HG03025 (cell line): Measurements from ENCODE around the gene PTPRM.

Experiments
- ATAC-seq: cut with Tn5 transposase; IDR thresholded peaks from one replicate; pipeline ENCODE4 v1.9.1; 2021; ENCODE audit warnings: mild to moderate bottlenecking, moderate library complexity; ENCODE audit not compliant: unreplicated experiment, low FRiP score

The PTPRM gene

DNA sequence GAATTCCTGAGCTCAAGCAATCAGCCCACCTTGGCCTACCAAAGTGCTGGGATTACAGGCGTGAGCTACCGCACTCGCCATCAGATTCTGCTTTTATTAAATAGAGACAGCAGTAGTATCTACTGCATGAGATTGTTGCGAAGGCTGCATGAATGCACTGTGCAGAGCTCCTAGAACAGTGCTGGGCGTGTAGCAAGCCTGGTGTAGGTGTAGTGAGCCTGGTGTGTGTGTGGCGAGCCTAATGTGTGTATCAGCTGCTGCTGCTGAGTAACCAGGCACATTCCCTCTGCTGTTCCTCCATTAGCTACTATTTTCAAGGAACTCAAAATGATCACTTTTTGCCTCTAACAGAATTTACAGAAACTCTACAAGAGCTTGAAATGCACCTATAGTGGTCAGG is 57.6 kb downstream of the PTPRM start:
- no peak for ATAC-seq

- no peak for ATAC-seq
These were observed 59.2 kb downstream of the PTPRM start for GRCh38 chr18:7626175-7626921.

- no peak for ATAC-seq
These were observed 59.9 kb downstream of the PTPRM start for GRCh38 chr18:7626922-7627440.

GRCh38 chr18:7629416-7629815 is 62.3 kb downstream of the PTPRM start:
- no peak for ATAC-seq

DNA sequence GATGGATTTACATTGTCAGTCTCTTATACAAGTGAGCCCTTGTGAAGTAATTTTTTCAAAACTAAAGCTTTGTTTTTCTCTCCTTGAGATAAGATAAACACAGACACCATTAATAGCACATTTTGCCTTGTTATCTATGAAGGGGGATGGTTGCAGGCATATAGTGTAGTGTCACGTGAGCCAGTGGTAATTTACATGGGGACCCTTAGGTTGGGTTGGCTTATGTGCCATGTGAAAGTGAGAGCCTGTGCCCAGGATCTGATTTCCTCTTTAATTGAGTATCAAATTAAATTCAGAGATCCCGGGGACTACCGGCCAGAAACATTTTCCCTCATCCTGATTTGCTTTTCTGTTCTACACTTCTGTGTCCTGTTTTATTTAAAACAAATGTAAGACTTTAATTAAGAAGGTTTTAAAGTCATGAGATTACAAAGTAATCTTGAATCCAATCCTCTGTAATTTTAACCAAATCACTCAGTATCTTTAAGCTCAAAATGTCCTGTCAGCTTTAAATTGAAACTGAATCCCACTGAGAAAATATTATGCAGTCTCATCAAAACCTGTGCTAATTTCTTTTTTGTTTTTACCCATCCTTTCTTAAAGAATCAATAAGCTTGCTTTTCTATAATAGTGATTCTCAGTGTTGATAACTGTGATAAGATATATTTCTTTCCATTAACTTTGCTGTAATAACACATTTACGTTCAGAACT is 63.8 kb downstream of the PTPRM start:
- ATAC-seq = no peak

DNA sequence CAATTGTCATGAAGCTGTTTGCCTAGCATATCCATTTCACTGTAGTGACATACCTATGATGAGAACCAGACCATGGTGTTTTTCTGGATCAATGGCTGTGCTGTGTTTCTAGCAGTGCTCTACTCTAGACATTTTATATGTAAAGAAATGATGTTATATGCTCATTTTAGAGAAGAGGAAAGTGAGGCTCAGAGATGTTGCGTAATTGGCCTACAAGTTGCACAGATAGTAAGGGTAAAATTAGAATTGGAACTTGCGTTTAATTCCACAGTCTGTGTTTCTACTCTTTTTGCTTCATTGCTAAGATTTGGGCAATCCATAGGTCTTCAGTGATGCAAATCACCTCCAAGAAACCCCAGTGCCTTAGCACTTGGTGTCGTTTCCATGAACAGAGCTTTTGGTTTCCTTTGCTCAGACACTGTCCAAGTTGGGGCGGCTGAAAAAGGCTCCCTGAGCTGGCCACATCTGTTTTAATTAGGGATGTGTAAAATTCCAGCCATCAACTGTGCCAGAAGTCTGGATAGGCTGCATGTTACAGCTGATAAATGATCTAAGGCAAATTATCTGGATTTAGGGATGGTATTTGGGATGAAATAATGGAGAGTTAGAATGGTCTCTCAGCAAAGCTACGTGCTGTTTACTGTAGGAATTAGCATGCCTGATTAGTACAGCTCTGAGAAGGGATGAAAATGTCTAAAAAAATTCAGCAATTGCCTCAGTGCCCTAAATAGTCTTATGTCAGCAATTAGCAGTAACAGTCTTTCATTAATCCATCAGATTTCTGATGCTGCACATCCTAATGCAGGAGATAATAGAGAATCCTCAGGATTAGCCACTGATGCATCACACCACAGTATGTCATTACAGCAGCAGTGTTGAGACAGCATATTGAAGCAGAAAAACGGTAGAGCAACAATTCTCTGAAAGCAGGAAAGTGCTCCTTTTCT is 65.3 kb downstream of the PTPRM start:
- no peak for ATAC-seq

DNA sequence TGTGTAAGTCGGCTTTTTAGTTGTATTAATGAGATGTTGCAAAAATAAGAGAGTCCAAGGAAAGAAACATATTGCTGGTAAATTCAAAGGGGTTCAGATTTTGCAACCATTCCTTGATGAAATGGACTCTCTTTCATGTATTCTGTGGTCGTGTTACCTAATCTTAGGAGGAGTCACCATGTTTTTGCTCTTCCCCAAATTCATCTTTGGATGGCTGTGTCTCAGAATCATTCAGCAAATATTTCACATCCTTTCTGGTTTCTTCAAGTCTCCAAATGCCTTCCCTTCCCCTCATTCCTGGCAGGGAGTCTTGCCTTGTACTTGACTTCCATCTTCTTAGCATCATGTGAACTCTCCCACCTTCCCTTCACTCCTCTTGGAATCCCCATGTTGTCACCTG is 66.1 kb downstream of the PTPRM start:
- ATAC-seq = no peak

- no peak for ATAC-seq
These were observed 68.8 kb downstream of the PTPRM start for GRCh38 chr18:7635948-7636347.

GRCh38 chr18:7637269-7637668 is 70.2 kb downstream of the PTPRM start:
- no peak for ATAC-seq

- no peak for ATAC-seq
These were observed 71.2 kb downstream of the PTPRM start for GRCh38 chr18:7638321-7638720.

DNA sequence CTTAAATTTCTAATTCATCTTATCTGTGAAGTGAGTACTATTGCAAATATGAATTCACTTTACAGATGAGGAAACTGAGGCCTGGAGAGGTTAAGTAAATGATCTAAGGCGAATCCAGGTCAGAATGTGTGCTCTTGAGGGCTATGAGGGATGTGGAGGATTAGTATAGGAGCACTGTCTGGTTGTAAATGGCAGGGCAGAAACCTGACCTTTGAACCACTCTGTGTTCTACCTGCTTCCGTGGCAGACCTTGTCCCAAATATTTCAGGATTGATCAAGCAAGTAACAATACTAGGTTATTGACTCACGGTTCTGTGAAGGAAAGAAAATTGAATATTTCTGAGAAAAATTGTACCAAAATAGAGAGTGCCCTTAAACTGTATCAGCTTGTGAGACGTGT is 74.7 kb downstream of the PTPRM start:
- ATAC-seq = no peak

DNA sequence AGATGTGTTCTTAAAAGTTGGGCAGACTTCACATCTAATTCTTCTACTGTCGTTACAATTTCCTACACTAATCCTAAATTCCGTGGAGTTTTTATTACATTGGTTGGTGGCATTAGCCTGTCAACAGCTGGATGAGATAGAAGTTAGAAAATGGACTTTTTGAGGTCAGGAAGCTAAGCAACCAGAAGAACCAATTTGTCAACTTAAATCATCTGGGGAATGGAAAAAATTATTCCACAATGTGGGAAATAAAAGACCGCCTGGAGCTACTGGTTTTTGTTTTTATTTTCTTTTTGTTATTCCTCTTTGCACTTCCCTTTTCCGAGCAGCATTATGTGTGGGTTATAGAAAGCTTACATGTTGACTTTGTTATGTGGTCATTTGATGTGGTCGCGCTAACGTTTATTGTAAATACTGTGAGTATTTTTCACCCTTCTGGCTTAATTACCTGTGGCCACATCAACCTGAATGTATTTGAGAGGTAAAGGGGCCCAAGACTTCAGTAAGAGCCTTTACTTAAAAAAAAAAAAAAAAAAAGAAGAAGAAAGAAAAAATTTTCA is 75.3 kb downstream of the PTPRM start:
- no peak for ATAC-seq

DNA sequence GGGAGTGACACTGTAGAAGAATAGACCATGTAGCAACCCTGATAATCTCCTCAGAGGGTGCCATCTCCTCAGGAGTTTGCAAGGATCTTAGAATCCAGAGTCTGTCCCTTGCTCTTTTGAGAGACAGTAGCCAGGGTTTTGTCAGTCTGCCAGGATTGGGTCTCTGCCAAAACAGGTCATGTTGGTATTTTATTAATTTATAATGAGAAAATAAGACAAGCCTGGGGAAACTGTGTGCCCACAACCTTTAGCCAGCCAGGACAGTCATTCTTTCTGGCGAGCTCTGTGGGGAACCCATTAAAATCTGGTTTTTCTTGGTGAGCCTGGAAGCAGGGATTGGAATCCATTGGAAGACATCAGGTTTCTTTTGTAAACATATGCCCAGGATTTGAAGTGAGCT is 78.6 kb downstream of the PTPRM start:
- ATAC-seq = no peak

GRCh38 chr18:7646174-7646886 is 79.2 kb downstream of the PTPRM start:
- no peak for ATAC-seq

GRCh38 chr18:7647500-7647899 is 80.4 kb downstream of the PTPRM start:
- no peak for ATAC-seq

DNA sequence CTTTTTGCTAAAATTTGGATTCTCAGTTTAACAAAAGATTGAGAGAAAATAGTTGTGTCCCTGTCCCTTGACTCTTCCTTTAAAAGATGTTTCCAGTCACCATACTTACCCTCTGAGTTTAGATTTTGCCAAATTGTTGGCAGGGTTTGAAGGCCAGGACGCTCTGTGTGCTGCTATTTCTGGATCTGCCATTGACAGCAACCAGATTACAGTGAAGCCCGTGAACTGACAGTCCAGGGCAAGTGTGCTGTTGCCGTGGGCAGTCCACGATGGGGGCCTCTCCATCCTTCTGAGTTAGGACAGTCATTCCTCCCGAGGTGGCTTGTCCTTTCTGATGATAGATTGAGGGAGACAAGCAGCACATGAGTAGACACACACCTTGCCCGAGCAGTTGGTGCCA is 89.9 kb downstream of the PTPRM start:
- ATAC-seq = no peak

DNA sequence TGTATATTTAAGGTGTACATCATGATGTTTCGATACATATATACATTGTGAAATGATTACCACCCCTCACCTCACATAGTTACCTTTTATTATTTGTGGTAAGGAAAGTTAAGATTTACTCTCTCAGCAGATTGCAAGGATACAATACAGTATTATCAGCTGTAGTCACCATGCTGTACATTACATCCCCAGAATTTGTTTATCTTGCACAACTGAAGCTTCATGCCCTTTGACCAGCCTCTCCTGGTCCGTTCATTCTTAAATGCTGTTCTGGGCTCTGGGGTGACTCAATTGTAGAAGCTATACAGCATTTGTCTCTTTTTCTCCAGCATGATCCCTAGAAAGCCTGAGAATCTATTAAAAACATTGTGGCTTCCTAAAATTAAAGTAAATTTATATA is 90.8 kb downstream of the PTPRM start:
- ATAC-seq = no peak

DNA sequence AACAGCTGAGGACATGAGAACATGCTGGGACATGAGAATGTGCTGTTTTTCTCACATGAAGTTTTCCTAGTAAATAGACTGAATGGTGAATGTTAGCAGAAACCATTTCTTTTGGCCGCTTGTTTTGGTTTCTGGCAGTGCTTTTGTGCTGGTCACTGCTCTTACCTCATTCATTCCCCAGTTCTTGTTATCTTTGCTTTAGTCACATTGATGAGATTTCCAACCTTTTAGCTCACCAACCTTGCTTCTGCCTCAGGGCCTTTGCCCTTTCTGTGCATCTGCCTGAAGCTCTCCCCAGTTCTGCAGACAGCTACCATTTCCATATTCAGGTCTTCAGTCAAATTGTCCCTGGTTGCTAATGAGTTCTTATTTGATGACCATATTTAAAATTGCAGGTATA is 91.6 kb downstream of the PTPRM start:
- ATAC-seq = no peak

GRCh38 chr18:7661207-7661606 is 94.1 kb downstream of the PTPRM start:
- ATAC-seq = no peak

DNA sequence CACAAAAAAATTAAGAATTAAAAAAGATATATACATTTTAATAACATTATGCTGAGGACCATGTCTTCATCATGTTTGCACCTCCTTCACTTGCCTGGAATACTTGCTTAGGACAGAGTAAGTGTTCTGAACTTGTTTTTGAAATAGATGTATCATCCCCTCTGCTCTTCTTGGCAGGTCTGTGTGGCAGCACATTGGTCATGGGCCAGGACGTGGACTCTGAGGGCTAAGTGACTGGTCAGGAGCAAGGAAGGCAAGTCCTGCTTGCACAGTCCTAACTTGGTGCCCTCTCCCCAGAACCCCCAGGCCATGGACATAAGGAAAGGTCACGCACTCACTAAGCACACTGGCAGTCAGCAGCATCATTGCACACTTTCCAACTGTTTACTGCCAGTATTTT is 95.8 kb downstream of the PTPRM start:
- no peak for ATAC-seq
